ENCODE results near the gene CAPN5.

DNA sequence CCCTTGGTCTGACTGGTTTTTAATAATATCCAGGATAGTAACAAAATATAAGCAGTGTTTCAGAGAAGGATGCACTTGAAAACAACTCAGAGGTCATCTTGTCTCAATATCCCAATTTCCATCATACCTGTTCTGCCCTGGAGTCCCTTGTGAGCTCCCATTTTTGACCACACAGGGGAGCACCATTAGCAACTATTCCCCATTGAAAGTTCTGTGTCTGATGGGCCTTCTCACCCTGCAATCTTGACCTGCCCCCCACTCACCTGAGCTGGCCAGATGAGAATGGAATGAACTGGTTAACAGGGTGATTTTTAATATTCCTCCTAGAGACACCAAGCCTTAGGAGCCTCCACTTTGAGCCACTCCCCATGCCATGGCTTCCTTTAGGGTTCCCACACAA is 3.8 kb upstream of the CAPN5 start:
- TF ChIP-seq, protein P1, sequence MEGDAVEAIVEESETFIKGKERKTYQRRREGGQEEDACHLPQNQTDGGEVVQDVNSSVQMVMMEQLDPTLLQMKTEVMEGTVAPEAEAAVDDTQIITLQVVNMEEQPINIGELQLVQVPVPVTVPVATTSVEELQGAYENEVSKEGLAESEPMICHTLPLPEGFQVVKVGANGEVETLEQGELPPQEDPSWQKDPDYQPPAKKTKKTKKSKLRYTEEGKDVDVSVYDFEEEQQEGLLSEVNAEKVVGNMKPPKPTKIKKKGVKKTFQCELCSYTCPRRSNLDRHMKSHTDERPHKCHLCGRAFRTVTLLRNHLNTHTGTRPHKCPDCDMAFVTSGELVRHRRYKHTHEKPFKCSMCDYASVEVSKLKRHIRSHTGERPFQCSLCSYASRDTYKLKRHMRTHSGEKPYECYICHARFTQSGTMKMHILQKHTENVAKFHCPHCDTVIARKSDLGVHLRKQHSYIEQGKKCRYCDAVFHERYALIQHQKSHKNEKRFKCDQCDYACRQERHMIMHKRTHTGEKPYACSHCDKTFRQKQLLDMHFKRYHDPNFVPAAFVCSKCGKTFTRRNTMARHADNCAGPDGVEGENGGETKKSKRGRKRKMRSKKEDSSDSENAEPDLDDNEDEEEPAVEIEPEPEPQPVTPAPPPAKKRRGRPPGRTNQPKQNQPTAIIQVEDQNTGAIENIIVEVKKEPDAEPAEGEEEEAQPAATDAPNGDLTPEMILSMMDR (IDR thresholded peaks at IDR 0.05; ENCODE audit: low read depth, low read length) = no peak
- TF ChIP-seq POLR2A (IDR thresholded peaks at IDR 0.05; ENCODE audit: extremely low read depth, insufficient read length) (no peak), MYC (IDR thresholded peaks at IDR 0.05; ENCODE audit: low read depth, low read length) (no peak)
- TF ChIP-seq, protein P2, sequence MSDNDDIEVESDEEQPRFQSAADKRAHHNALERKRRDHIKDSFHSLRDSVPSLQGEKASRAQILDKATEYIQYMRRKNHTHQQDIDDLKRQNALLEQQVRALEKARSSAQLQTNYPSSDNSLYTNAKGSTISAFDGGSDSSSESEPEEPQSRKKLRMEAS (IDR thresholded peaks at IDR 0.05; ENCODE audit: low read depth, low read length) = no peak

Measured in NB4 (cell line).